GM08714 (cell line): ENCODE data around the gene DCAF11.

Experiments used
- H3K4me3 ChIP-seq: fragments of 200-500 bp; sonication (Bioruptor generic); 2 replicates; pipeline ENCODE4 v1.5.1; 2014; ENCODE audit warnings: mild to moderate bottlenecking, low read length, inconsistent platforms
- ZNF274 ChIP-seq: IDR thresholded peaks from 2 replicates; pipeline ENCODE4 v1.6.1; 2012; ENCODE audit warnings: mild to moderate bottlenecking, low read depth, low read length

Gene DCAF11

GRCh38 chr14:24086193-24086955 is 28.2 kb upstream of the DCAF11 start:
- H3K4me3 ChIP-seq = no peak overlapping the region
- no peak for TF ChIP-seq ZNF274

GRCh38 chr14:24087004-24087403 is 27.6 kb upstream of the DCAF11 start:
- H3K4me3 ChIP-seq = no peak overlapping the region
- no peak for TF ChIP-seq ZNF274

GRCh38 chr14:24088095-24088494 is 26.5 kb upstream of the DCAF11 start:
- no peak overlapping the region for H3K4me3 ChIP-seq
- no peak for TF ChIP-seq ZNF274

GRCh38 chr14:24089890-24090289 is 24.7 kb upstream of the DCAF11 start:
- TF ChIP-seq ZNF274 = no peak
- H3K4me3 ChIP-seq = no peak overlapping the region

GRCh38 chr14:24092110-24092504 is 22.5 kb upstream of the DCAF11 start:
- H3K4me3 ChIP-seq = no peak overlapping the region
- TF ChIP-seq ZNF274 = no peak

GRCh38 chr14:24092505-24093206 is 21.9 kb upstream of the DCAF11 start:
- TF ChIP-seq ZNF274 = no peak

GRCh38 chr14:24093207-24093900 is 21.2 kb upstream of the DCAF11 start:
- H3K4me3 ChIP-seq = no peak overlapping the region; the same call in 1 of the 2 replicates
- TF ChIP-seq ZNF274 = no peak

More at GRCh38 chr14:24092505-24093206, 21.9 kb upstream of the DCAF11 start:
- H3K4me3 ChIP-seq = no peak overlapping the region

- TF ChIP-seq ZNF274 = no peak
- peak within 1 kb of the TSS; percentile 87 for H3K4me3 ChIP-seq
Observed at GRCh38 chr14:24093901-24094840, 20.4 kb upstream of the DCAF11 start, which contains the start of gene PCK2. TSS of gene PCK2 (plus strand) at chr14:24094311. CDS start at chr14:24094406, 95 bp downstream.

GRCh38 chr14:24094841-24095270 is 19.7 kb upstream of the DCAF11 start:
- no peak for TF ChIP-seq ZNF274
- H3K4me3 ChIP-seq = peak overlapping the region; percentile 87

GRCh38 chr14:24095271-24096068 is 19.1 kb upstream of the DCAF11 start:
- TF ChIP-seq ZNF274 = no peak
- H3K4me3 ChIP-seq = peak overlapping the region; percentile 87

- TF ChIP-seq ZNF274 = no peak
- no peak overlapping the region for H3K4me3 ChIP-seq
Observed at GRCh38 chr14:24096545-24097181, 17.9 kb upstream of the DCAF11 start.

GRCh38 chr14:24098229-24098926 is 16.2 kb upstream of the DCAF11 start:
- no peak overlapping the region for H3K4me3 ChIP-seq
- TF ChIP-seq ZNF274 = no peak
